VCaP (cell line): ENCODE measurements around the gene SYNDIG1.

Experiments used
- H3K27ac ChIP-seq: fragments of 450-650 bp; 2 replicates; pipeline ENCODE4 v1.5.1; 2017
- CTCF ChIP-seq: fragments of 450-650 bp; conservative IDR thresholded peaks from 2 replicates; pipeline ENCODE4 v1.5.1; 2017; ENCODE audit warnings: mild to moderate bottlenecking, moderate library complexity

Gene SYNDIG1

GRCh38 chr20:24559114-24559732 lies 89.8 kb downstream of the SYNDIG1 start:
- no peak for TF ChIP-seq CTCF
- peak overlapping the region; percentile 20; the same call in 1 of the 2 replicates for H3K27ac ChIP-seq

GRCh38 chr20:24560571-24561491 lies 91.4 kb downstream of the SYNDIG1 start:
- no peak overlapping the region for H3K27ac ChIP-seq
- TF ChIP-seq CTCF: no peak

- H3K27ac ChIP-seq: peak overlapping the region; percentile 16; the same call in 1 of the 2 replicates
- TF ChIP-seq CTCF: no peak
Measured at GRCh38 chr20:24565835-24566351, 96.5 kb downstream of the SYNDIG1 start.

- H3K27ac ChIP-seq: no peak overlapping the region
- no peak for TF ChIP-seq CTCF
Measured at GRCh38 chr20:24566656-24567055, 97.2 kb downstream of the SYNDIG1 start.

- TF ChIP-seq CTCF: no peak
- no peak overlapping the region for H3K27ac ChIP-seq
Measured at GRCh38 chr20:24567508-24567907, 98.1 kb downstream of the SYNDIG1 start.

GRCh38 chr20:24568842-24569241 lies 99.4 kb downstream of the SYNDIG1 start:
- no peak for TF ChIP-seq CTCF
- H3K27ac ChIP-seq: no peak overlapping the region

GRCh38 chr20:24571159-24571558 lies 101.7 kb downstream of the SYNDIG1 start:
- H3K27ac ChIP-seq: no peak overlapping the region
- TF ChIP-seq CTCF: no peak
